Endothelial cell (in vitro differentiated cells): ENCODE measurements around the gene SPOP. TPM values are rescaled to one million over a fixed set of nuclear protein-coding genes. Genes with fewer than 3 reads are reported as not detected.

ENCODE experiments used
- DNase-seq: peaks from one replicate; pipeline ENCODE4 v3.0.0; 2021; ENCODE audit warnings: low spot score
- H3K27ac Mint-ChIP-seq: one replicate; pipeline ENCODE4 v1.8.0; 2021; ENCODE audit warnings: mixed read lengths, inconsistent platforms; ENCODE audit not compliant: unreplicated experiment
- H3K27me3 Mint-ChIP-seq: one replicate; pipeline ENCODE4 v1.8.0; 2021; ENCODE audit warnings: mild to moderate bottlenecking, moderate library complexity, mixed read lengths, inconsistent platforms; ENCODE audit not compliant: unreplicated experiment
- H3K36me3 Mint-ChIP-seq: one replicate; pipeline ENCODE4 v1.8.0; 2021; ENCODE audit warnings: mild to moderate bottlenecking, low read depth, mixed read lengths, inconsistent platforms; ENCODE audit not compliant: unreplicated experiment
- H3K4me1 Mint-ChIP-seq: one replicate; pipeline ENCODE4 v1.8.0; 2021; ENCODE audit warnings: mild to moderate bottlenecking, mixed read lengths, inconsistent platforms; ENCODE audit not compliant: unreplicated experiment
- H3K4me3 Mint-ChIP-seq: one replicate; pipeline ENCODE4 v1.8.0; 2021; ENCODE audit warnings: mild to moderate bottlenecking, mixed read lengths, inconsistent platforms; ENCODE audit not compliant: unreplicated experiment
- H3K9me3 Mint-ChIP-seq: one replicate; pipeline ENCODE4 v1.8.0; 2021; ENCODE audit warnings: mixed read lengths, inconsistent platforms; ENCODE audit not compliant: unreplicated experiment
- total RNA-seq: library from RNA; stranded (reverse); fragmentation: NEBNext Ultra II Directional; extraction: Animal tissue kit (Norgen Biotek cat#: 25700); gene quantifications from one replicate; pipeline ENCODE4 v1.2.1, GENCODE V29; 2021; ENCODE audit not compliant: unreplicated experiment
- TF ChIP-seq, protein P1 (sequence below): fragments of 200-600 bp; sonication (generic); IDR thresholded peaks from one replicate; pipeline ENCODE4 v1.5.0; 2021; ENCODE audit warnings: antibody characterized with exemption; ENCODE audit not compliant: unreplicated experiment

SPOP gene
- total RNA-seq, 1 donor from 2014 or later, result 55.6 TPM

DNA sequence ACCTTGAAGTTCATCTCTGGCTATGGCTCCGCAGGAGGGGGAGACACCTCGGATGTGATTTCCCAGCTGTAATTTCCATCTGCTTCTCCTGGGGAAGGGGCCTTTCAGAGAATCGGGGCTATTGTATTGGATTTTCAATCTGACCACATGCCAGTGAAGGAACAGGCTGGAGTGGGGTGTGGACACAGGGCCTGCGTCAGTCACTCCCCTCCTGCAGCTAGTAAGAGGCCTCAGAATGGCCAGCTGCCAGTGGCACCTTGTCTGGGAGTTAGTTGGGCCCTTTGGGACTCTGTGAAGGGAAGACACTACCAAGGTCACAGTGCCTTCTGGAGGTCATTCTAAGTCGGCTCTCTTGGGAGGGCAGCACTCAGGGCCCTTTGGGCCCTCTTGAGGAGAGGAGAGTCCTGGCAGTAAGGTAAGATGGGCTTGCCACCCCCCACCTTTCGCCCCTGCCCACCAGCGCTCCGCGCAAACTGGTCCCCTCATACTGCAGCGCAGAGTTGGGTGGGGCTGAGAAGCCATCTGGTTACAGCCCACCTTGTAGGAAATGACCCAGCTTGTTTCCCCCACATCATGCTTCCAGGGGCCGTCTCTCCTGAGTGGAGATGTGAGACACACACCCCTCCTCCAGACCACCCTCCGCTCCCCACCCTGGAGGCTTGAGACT, 96.8 kb downstream of the SPOP start:
- no peak overlapping the region for H3K4me3 Mint-ChIP-seq
- no peaks in the 10 kb centered on the region for H3K36me3 Mint-ChIP-seq
- peaks cover 6% of the 10 kb centered on the region for H3K4me1 Mint-ChIP-seq
- DNase-seq, result no peak
- no peak overlapping the region for H3K27ac Mint-ChIP-seq
- H3K9me3 Mint-ChIP-seq, result no peaks in the 10 kb centered on the region
- peaks cover 21% of the 10 kb centered on the region for H3K27me3 Mint-ChIP-seq
- TF ChIP-seq, protein P1, sequence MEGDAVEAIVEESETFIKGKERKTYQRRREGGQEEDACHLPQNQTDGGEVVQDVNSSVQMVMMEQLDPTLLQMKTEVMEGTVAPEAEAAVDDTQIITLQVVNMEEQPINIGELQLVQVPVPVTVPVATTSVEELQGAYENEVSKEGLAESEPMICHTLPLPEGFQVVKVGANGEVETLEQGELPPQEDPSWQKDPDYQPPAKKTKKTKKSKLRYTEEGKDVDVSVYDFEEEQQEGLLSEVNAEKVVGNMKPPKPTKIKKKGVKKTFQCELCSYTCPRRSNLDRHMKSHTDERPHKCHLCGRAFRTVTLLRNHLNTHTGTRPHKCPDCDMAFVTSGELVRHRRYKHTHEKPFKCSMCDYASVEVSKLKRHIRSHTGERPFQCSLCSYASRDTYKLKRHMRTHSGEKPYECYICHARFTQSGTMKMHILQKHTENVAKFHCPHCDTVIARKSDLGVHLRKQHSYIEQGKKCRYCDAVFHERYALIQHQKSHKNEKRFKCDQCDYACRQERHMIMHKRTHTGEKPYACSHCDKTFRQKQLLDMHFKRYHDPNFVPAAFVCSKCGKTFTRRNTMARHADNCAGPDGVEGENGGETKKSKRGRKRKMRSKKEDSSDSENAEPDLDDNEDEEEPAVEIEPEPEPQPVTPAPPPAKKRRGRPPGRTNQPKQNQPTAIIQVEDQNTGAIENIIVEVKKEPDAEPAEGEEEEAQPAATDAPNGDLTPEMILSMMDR, result no peak

DNA sequence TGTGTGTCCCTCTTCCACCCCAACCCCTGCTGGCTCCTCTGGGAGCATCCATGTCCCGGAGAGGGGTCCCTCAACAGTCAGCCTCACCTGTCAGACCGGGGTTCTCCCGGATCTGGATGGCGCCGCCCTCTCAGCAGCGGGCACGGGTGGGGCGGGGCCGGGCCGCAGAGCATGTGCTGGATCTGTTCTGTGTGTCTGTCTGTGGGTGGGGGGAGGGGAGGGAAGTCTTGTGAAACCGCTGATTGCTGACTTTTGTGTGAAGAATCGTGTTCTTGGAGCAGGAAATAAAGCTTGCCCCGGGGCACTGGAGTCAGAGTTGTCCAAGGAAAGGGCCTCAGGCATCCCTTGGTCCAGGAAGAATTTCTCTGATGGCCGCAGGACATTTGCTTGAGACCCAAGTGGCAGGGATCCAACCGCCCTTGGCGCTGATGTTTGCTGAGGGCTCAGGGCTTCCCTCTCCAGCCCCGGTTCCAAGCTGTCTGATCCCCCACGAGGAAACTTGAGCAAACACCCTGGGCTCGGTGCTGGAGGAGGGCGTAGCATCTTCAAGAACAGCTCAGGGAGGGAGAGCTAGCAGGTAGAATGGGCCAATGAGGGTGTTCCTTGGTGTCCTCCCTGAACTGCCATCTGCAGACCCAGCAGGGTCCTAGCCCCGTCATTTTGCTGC, 97.7 kb downstream of the SPOP start:
- Mint-ChIP-seq H3K9me3 (no peaks in the 10 kb centered on the region), H3K4me3 (no peak overlapping the region), H3K36me3 (no peaks in the 10 kb centered on the region), H3K4me1 (peaks cover 6% of the 10 kb centered on the region), H3K27me3 (peaks cover 22% of the 10 kb centered on the region), H3K27ac (no peak overlapping the region)
- no peak for DNase-seq
- TF ChIP-seq, protein P1, result no peak

DNA sequence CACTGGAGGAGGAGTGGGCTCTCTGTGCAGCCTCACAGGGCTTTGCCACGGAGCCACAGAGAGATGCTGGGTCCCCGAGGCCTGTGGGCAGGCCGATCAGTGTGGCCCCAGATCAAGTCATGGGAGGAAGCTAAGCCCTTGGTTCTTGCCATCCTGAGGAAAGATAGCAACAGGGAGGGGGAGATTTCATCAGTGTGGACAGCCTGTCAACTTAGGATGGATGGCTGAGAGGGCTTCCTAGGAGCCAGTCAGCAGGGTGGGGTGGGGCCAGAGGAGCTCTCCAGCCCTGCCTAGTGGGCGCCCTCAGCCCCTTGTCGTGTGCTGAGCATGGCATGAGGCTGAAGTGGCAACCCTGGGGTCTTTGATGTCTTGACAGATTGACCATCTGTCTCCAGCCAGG, 98.4 kb downstream of the SPOP start:
- TF ChIP-seq, protein P1, result no peak
- H3K27me3 Mint-ChIP-seq, result peaks cover 21% of the 10 kb centered on the region
- peaks cover 6% of the 10 kb centered on the region for H3K4me1 Mint-ChIP-seq
- no peak overlapping the region for H3K4me3 Mint-ChIP-seq
- no peak for DNase-seq
- H3K9me3 Mint-ChIP-seq, result no peaks in the 10 kb centered on the region
- no peak overlapping the region for H3K27ac Mint-ChIP-seq
- H3K36me3 Mint-ChIP-seq, result no peaks in the 10 kb centered on the region

DNA sequence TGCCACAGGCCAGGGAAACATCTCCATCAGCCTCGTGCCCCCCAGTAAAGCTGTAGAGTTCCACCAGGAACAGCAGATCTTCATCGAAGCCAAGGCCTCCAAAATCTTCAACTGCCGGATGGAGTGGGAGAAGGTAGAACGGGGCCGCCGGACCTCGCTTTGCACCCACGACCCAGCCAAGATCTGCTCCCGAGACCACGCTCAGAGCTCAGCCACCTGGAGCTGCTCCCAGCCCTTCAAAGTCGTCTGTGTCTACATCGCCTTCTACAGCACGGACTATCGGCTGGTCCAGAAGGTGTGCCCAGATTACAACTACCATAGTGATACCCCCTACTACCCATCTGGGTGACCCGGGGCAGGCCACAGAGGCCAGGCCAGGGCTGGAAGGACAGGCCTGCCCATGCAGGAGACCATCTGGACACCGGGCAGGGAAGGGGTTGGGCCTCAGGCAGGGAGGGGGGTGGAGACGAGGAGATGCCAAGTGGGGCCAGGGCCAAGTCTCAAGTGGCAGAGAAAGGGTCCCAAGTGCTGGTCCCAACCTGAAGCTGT, 98.9 kb downstream of the SPOP start:
- TF ChIP-seq, protein P1, result no peak
- Mint-ChIP-seq H3K4me3 (no peak overlapping the region), H3K4me1 (peaks cover 6% of the 10 kb centered on the region), H3K27ac (no peak overlapping the region), H3K36me3 (no peaks in the 10 kb centered on the region), H3K27me3 (peaks cover 21% of the 10 kb centered on the region), H3K9me3 (no peaks in the 10 kb centered on the region)
- no peak for DNase-seq

DNA sequence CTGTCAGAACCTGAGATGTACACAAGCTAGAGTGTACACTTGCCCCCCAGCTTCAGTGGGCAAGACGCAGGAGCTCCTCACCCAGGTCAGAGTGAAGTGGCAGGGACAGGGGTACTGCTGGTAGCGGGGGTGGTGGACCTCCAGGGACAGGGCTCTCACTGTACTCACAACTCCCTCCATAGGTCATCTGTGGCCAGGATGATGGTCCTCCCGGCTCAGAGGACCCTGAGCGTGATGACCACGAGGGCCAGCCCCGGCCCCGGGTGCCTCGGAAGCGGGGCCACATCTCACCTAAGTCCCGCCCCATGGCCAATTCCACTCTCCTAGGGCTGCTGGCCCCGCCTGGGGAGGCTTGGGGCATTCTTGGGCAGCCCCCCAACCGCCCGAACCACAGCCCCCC, 99.5 kb downstream of the SPOP start:
- no peak overlapping the region for H3K4me3 Mint-ChIP-seq
- H3K27ac Mint-ChIP-seq, result no peak overlapping the region
- TF ChIP-seq, protein P1, result no peak
- no peak for DNase-seq
- H3K9me3 Mint-ChIP-seq, result no peaks in the 10 kb centered on the region
- peaks cover 21% of the 10 kb centered on the region for H3K27me3 Mint-ChIP-seq
- no peaks in the 10 kb centered on the region for H3K36me3 Mint-ChIP-seq
- peaks cover 11% of the 10 kb centered on the region for H3K4me1 Mint-ChIP-seq
